ENCODE data around the gene ZGPAT.

ZGPAT gene

DNA sequence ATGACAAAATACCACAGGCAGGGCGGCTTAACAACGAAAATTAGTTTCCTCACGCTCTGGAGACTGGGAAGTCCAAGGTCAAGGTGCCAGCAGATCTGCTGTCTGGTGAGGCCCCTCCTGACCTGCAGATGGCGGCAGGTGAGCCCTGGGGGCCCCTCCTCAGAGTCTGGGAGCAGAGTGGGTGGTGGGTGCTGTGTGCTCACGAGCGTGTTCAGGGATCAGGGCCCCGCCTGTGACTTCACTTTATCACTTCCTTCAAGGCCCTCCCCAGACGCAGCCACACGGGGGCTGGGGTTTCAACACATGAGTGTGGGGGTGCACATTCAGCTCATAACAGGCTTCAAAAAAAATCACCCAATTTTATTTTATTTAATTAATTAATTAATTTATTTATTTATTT is 71.0 kb downstream of the ZGPAT start:
- Histone ChIP-seq H3K9ac (no peak overlapping the region), H2AFZ (ENCODE audit: low read depth) (no peak overlapping the region)

DNA sequence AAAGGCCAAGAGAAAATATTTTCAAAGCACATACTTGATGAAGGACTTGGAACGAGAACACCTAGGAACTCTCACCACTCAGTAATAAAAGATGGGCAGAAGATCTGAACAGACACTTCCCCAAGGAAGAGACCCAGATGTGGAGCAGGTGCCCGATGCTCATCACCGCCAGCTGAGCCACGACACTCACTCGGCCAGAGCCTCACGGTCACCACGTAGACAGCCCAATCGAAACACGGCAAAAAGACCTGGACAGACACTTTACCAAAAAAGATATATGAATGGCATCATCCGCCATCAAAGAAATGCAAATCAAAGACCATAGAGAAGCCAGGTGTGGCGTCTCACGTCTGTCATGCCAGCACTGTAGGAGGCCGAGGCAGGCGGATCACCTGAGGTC is 73.3 kb downstream of the ZGPAT start:
- Histone ChIP-seq H3K4me1 (ENCODE audit: low read depth, poor library complexity, severe bottlenecking) (peaks cover 8% of the 10 kb centered on the region), H4K20me1 (ENCODE audit: insufficient read depth) (no peaks in the 10 kb centered on the region), H3K27ac (no peak overlapping the region), H3K79me2 (ENCODE audit: insufficient read depth, low read depth) (no peaks in the 10 kb centered on the region), H3K4me3 (IDR thresholded peaks at IDR 0.05; ENCODE audit: insufficient read depth, low read depth, low read length) (no peak overlapping the region), H3K4me2 (no peak overlapping the region), H3K27me3 (ENCODE audit: insufficient read depth, low read depth) (peaks cover 33% of the 10 kb centered on the region), H2AFZ (ENCODE audit: low read depth) (no peak overlapping the region), H3K36me3 (ENCODE audit: insufficient read depth) (no peaks in the 10 kb centered on the region), H3K9ac (no peak overlapping the region)
- TF ChIP-seq, protein P1, sequence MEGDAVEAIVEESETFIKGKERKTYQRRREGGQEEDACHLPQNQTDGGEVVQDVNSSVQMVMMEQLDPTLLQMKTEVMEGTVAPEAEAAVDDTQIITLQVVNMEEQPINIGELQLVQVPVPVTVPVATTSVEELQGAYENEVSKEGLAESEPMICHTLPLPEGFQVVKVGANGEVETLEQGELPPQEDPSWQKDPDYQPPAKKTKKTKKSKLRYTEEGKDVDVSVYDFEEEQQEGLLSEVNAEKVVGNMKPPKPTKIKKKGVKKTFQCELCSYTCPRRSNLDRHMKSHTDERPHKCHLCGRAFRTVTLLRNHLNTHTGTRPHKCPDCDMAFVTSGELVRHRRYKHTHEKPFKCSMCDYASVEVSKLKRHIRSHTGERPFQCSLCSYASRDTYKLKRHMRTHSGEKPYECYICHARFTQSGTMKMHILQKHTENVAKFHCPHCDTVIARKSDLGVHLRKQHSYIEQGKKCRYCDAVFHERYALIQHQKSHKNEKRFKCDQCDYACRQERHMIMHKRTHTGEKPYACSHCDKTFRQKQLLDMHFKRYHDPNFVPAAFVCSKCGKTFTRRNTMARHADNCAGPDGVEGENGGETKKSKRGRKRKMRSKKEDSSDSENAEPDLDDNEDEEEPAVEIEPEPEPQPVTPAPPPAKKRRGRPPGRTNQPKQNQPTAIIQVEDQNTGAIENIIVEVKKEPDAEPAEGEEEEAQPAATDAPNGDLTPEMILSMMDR (conservative IDR thresholded peaks at IDR 0.05; ENCODE audit: low read depth, low read length): no peak

More for the DNA sequence above, 71.0 kb downstream of the ZGPAT start:
- Histone ChIP-seq H3K4me3 (IDR thresholded peaks at IDR 0.05; ENCODE audit: insufficient read depth, low read depth, low read length) (no peak overlapping the region), H3K36me3 (ENCODE audit: insufficient read depth) (no peaks in the 10 kb centered on the region), H4K20me1 (ENCODE audit: insufficient read depth) (no peaks in the 10 kb centered on the region), H3K4me1 (ENCODE audit: low read depth, poor library complexity, severe bottlenecking) (peaks cover 8% of the 10 kb centered on the region), H3K27me3 (ENCODE audit: insufficient read depth, low read depth) (peaks cover 36% of the 10 kb centered on the region), H3K27ac (no peak overlapping the region), H3K79me2 (ENCODE audit: insufficient read depth, low read depth) (no peaks in the 10 kb centered on the region), H3K4me2 (no peak overlapping the region)
- TF ChIP-seq, protein P1 (conservative IDR thresholded peaks at IDR 0.05; ENCODE audit: low read depth, low read length): no peak

DNA sequence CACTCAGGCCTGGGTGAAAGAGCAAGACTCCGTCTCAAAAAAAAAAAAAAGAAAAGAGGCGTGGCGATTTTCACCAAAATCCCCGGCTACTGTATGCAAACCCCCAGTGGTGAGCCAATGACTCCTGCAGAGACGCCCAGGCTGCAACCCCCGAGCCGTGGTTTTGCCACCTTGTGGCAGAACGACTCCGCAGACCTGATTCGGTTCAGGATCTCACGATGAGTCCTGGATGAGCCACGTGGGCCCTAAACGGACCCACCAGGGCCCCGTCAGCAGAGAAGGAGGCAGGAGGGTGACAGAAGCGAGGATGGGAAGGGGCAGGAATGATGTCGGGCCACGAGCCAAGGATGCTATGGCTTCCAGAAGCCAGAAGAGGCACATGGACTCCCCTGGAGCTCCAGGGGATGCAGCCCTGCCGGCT is 74.2 kb downstream of the ZGPAT start:
- Histone ChIP-seq H3K27me3 (ENCODE audit: insufficient read depth, low read depth) (peaks cover 28% of the 10 kb centered on the region), H3K27ac (no peak overlapping the region), H3K79me2 (ENCODE audit: insufficient read depth, low read depth) (no peaks in the 10 kb centered on the region), H3K4me3 (IDR thresholded peaks at IDR 0.05; ENCODE audit: insufficient read depth, low read depth, low read length) (no peak overlapping the region), H4K20me1 (ENCODE audit: insufficient read depth) (no peaks in the 10 kb centered on the region), H3K36me3 (ENCODE audit: insufficient read depth) (no peaks in the 10 kb centered on the region), H2AFZ (ENCODE audit: low read depth) (peak overlapping the region; percentile 16; the same call in 1 of the 2 replicates), H3K9ac (no peak overlapping the region), H3K4me1 (ENCODE audit: low read depth, poor library complexity, severe bottlenecking) (peaks cover 8% of the 10 kb centered on the region), H3K4me2 (0 out of 2 replicates have a peak overlapping the region, but pooled peaks have one; percentile 14)
- TF ChIP-seq, protein P1 (conservative IDR thresholded peaks at IDR 0.05; ENCODE audit: low read depth, low read length): no peak

DNA sequence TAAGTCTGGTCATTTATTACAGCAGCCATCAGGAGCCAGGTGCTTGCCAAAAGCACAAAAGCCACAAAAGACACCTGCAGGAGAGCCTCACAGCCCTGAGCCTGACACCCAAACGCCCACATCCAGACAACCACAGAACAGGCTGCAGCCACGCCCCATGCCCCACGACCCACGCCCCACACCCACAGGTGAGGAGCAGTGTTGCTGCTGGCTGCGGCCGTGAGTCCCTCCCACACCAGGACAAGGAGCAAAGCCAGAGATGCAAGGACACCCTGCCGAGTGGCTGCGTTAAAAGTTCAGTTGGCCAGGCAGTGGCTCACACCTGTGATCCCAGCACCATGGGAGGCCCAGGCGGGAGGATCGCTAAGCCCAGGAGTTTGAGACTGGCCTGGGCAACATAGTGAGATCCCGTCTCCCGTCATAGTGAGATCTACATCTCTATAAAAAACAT is 74.7 kb downstream of the ZGPAT start:
- TF ChIP-seq, protein P1 (conservative IDR thresholded peaks at IDR 0.05; ENCODE audit: low read depth, low read length): no peak
- Histone ChIP-seq H3K27me3 (ENCODE audit: insufficient read depth, low read depth) (peaks cover 28% of the 10 kb centered on the region), H4K20me1 (ENCODE audit: insufficient read depth) (no peaks in the 10 kb centered on the region), H2AFZ (ENCODE audit: low read depth) (peak overlapping the region; percentile 16; the same call in 1 of the 2 replicates), H3K4me2 (no peak overlapping the region), H3K4me1 (ENCODE audit: low read depth, poor library complexity, severe bottlenecking) (peaks cover 8% of the 10 kb centered on the region), H3K36me3 (ENCODE audit: insufficient read depth) (no peaks in the 10 kb centered on the region), H3K79me2 (ENCODE audit: insufficient read depth, low read depth) (no peaks in the 10 kb centered on the region), H3K9ac (no peak overlapping the region), H3K27ac (no peak overlapping the region), H3K4me3 (IDR thresholded peaks at IDR 0.05; ENCODE audit: insufficient read depth, low read depth, low read length) (no peak overlapping the region)

Measured in KMS-11 (cell line).